HepG2 (cell line): ENCODE results near the gene KAT7. TPM values are rescaled to one million over a fixed set of nuclear protein-coding genes. Genes with fewer than 3 reads are reported as not detected.

Source experiments
- EHMT2 ChIP-seq: fragments of 200-600 bp; sonication (generic); IDR thresholded peaks from 2 replicates; pipeline ENCODE4 v1.7.0; 2017; ENCODE audit warnings: antibody characterized with exemption, low read depth, low read length, borderline replicate concordance
- HINFP ChIP-seq: sonication (generic); formaldehyde crosslinking; IDR thresholded peaks from 2 replicates; pipeline ENCODE4 v1.4.0; 2020; ENCODE audit warnings: low read depth, mild to moderate bottlenecking, missing genetic modification reagents
- LRRFIP1 ChIP-seq: sonication (generic); formaldehyde crosslinking; conservative IDR thresholded peaks from 2 replicates; pipeline ENCODE4 v1.4.0; 2020; ENCODE audit warnings: missing genetic modification reagents
- PCBP2 ChIP-seq: fragments of 200-400 bp; formaldehyde crosslinking; optimal IDR thresholded peaks from 2 replicates; pipeline ENCODE3; 2018; ENCODE audit warnings: low read length, low read depth; ENCODE audit not compliant: poor library complexity, severe bottlenecking
- PRDM4 ChIP-seq: sonication (generic); formaldehyde crosslinking; IDR thresholded peaks from 2 replicates; pipeline ENCODE4 v1.9.0; 2021; ENCODE audit warnings: missing genetic modification reagents, borderline replicate concordance
- PRPF4 ChIP-seq: fragments of 200-400 bp; formaldehyde crosslinking; IDR thresholded peaks from 2 replicates; pipeline ENCODE4 v1.6.1; 2016; ENCODE audit warnings: low read length, low read depth; ENCODE audit not compliant: poor library complexity, severe bottlenecking
- ZFP62 ChIP-seq: sonication (generic); formaldehyde crosslinking; IDR thresholded peaks from 2 replicates; pipeline ENCODE4 v1.4.0; 2020; ENCODE audit warnings: missing genetic modification reagents
- ZFYVE20 ChIP-seq: sonication (generic); formaldehyde crosslinking; IDR thresholded peaks from 2 replicates; pipeline ENCODE4 v1.8.0; 2023; ENCODE audit warnings: low read depth, mild to moderate bottlenecking, moderate library complexity, missing genetic modification reagents, borderline replicate concordance
- ZNF296 ChIP-seq: sonication (generic); formaldehyde crosslinking; conservative IDR thresholded peaks from 2 replicates; pipeline ENCODE4 v1.5.0; 2020; ENCODE audit warnings: mild to moderate bottlenecking, missing genetic modification reagents
- ZNF773 ChIP-seq: sonication (generic); formaldehyde crosslinking; IDR thresholded peaks from 2 replicates; pipeline ENCODE4 v1.4.0; 2020; ENCODE audit warnings: missing genetic modification reagents, borderline replicate concordance
- polyA plus RNA-seq, 8 experiments: library from polyadenylated mRNA; depleted of rRNA in 3 of 8; stranded (reverse) in 7 of 8; unstranded in 1 of 8; fragments of >200 nt; fragmentation: Illumina TruSeq in 4 of 8; extraction: Trizol in 4 of 8; gene quantifications; 2 replicates each; pipeline versions ENCODE4 v1.2.1 to v1.2.3, GENCODE V29; 2011 to 2016; ENCODE audit warnings: low read depth in 4 of 8, missing spikeins in 1 of 8, mixed read lengths in 1 of 8; ENCODE audit not compliant: insufficient read depth in 1 of 8
- total RNA-seq, 5 experiments: library from RNA; depleted of rRNA; stranded (reverse); fragments of >200 nt; fragmentation: Illumina TruSeq; extraction: Trizol; gene quantifications; 2 replicates each; pipeline ENCODE4 v1.2.3, GENCODE V29; 2016; ENCODE audit warnings: low read depth in 1 of 5

Gene KAT7
- total and polyA plus RNA-seq, 2 of the 13 experiments (the other 11 are each of a cell fraction or from before 2014, with no cell fraction given): 21.2 to 39.2 TPM

GRCh38 chr17:49787884-49788477 lies 500 bp upstream of the KAT7 start (continued):
- TF ChIP-seq LRRFIP1 (CRISPR knock-in tag): no peak
- TF ChIP-seq PCBP2: no peak
- no peak for TF ChIP-seq ZFP62 (CRISPR knock-in tag)
- TF ChIP-seq EHMT2: peak; percentile 96
- peak; percentile 34 for TF ChIP-seq PRPF4
- no peak for TF ChIP-seq ZNF773 (CRISPR knock-in tag)
- TF ChIP-seq PRDM4 (CRISPR knock-in tag): no peak
- TF ChIP-seq ZFYVE20 (CRISPR knock-in tag): no peak
- TF ChIP-seq HINFP: no peak
- 0 out of 2 replicates have a peak, but pooled peaks have one; percentile 12 for TF ChIP-seq ZNF296 (CRISPR knock-in tag)
